GM12891 (cell line): ENCODE data around the gene RFPL1.

Experiments
- POLR2A ChIP-seq: IDR thresholded peaks from 2 replicates; pipeline ENCODE4 v1.6.1; 2011; ENCODE audit warnings: low read depth, low read length, control low read depth
- POLR2AphosphoS5 ChIP-seq: IDR thresholded peaks from 2 replicates; pipeline ENCODE4 v1.6.1; 2011; ENCODE audit warnings: low read depth, low read length, control low read depth

GRCh38 chr22:29458551-29458950, 20.2 kb downstream of the RFPL1 start:
- TF ChIP-seq POLR2A: no peak
- TF ChIP-seq POLR2AphosphoS5: no peak
